ENCODE data around the gene COL17A1.

Gene COL17A1

DNA sequence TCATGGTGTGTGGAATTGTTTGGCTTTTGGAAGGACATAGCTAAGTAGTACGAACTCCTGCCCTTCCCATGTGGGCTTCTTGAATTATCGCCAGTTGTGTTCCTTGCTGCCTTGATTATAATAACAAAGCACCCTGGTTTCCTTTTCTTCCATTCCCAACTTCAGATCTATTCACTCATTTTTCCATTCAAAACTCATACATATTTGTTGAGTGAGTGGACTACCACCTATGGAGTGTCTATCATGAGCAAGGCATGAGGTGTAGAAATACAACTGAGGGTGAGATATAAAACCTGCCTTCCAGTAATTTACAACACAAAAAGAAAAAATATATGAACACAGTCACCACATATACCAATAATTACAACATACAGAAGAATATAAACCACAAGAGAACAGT lies 4.9 kb upstream of the COL17A1 start:
- H3K4me3 ChIP-seq (ENCODE audit: low read depth in 1 of 2, low read length in 2 of 2), result no peak overlapping the region
- ATAC-seq (ENCODE audit: insufficient read depth, low read depth) (no peak), DNase-seq (no peak)
- H3K9me3 ChIP-seq (ENCODE audit: insufficient read depth, low read length, severe bottlenecking), result no peaks in the 10 kb centered on the region
- no peaks in the 10 kb centered on the region for H3K4me1 ChIP-seq (ENCODE audit: insufficient read depth, low read length)
- no peak overlapping the region for H3K9ac ChIP-seq (ENCODE audit: low read depth, low read length)
- no peaks in the 10 kb centered on the region for H4K20me1 ChIP-seq (ENCODE audit: insufficient read depth, low read length)
- TF ChIP-seq EZH2 (IDR thresholded peaks at IDR 0.05; ENCODE audit: borderline replicate concordance, low read depth, low read length, severe bottlenecking), result no peak
- TF ChIP-seq, protein P1, sequence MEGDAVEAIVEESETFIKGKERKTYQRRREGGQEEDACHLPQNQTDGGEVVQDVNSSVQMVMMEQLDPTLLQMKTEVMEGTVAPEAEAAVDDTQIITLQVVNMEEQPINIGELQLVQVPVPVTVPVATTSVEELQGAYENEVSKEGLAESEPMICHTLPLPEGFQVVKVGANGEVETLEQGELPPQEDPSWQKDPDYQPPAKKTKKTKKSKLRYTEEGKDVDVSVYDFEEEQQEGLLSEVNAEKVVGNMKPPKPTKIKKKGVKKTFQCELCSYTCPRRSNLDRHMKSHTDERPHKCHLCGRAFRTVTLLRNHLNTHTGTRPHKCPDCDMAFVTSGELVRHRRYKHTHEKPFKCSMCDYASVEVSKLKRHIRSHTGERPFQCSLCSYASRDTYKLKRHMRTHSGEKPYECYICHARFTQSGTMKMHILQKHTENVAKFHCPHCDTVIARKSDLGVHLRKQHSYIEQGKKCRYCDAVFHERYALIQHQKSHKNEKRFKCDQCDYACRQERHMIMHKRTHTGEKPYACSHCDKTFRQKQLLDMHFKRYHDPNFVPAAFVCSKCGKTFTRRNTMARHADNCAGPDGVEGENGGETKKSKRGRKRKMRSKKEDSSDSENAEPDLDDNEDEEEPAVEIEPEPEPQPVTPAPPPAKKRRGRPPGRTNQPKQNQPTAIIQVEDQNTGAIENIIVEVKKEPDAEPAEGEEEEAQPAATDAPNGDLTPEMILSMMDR (IDR thresholded peaks at IDR 0.05; ENCODE audit: borderline replicate concordance, extremely low read depth, low read length, poor library complexity, severe bottlenecking), result no peak
- peaks cover 24% of the 10 kb centered on the region for H3K27me3 ChIP-seq (ENCODE audit: insufficient read depth, low read length, poor library complexity)
- H3K4me2 ChIP-seq (ENCODE audit: insufficient read depth, low read length), result no peak overlapping the region
- no peaks in the 10 kb centered on the region for H3K79me2 ChIP-seq (ENCODE audit: insufficient read depth, low read length)
- H2AFZ ChIP-seq (ENCODE audit: low read depth, low read length), result no peak overlapping the region
- no peaks in the 10 kb centered on the region for H3K36me3 ChIP-seq (ENCODE audit: insufficient read depth, low read length)
- H3K27ac ChIP-seq (ENCODE audit: low read length), result no peak overlapping the region

DNA sequence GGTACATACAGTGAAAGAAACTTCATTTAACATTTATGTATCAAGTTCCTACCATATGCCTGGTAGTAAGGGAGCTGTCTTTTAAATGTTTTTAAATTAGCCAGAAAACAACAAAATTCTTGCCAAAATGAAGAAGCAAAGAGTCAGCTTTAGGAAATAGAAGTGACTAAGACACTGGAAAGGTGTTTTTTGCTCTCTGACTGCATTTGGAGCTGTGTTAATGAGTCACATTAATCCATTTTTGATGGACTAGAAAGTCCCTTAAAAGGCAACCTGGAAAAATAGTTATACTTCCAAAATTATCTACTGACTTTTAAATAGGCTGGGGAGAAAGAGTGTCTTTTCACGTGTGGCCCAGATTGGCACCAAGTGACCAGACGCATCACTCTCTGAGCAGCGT lies 3.9 kb upstream of the COL17A1 start:
- Histone ChIP-seq H2AFZ (ENCODE audit: low read depth, low read length) (no peak overlapping the region), H3K4me3 (ENCODE audit: low read depth in 1 of 2, low read length in 2 of 2) (no peak overlapping the region), H3K4me2 (ENCODE audit: insufficient read depth, low read length) (no peak overlapping the region), H3K27me3 (ENCODE audit: insufficient read depth, low read length, poor library complexity) (peaks cover 28% of the 10 kb centered on the region), H3K27ac (ENCODE audit: low read length) (no peak overlapping the region), H3K79me2 (ENCODE audit: insufficient read depth, low read length) (no peaks in the 10 kb centered on the region), H4K20me1 (ENCODE audit: insufficient read depth, low read length) (no peaks in the 10 kb centered on the region), H3K36me3 (ENCODE audit: insufficient read depth, low read length) (no peaks in the 10 kb centered on the region), H3K9me3 (ENCODE audit: insufficient read depth, low read length, severe bottlenecking) (no peaks in the 10 kb centered on the region), H3K4me1 (ENCODE audit: insufficient read depth, low read length) (no peaks in the 10 kb centered on the region), H3K9ac (ENCODE audit: low read depth, low read length) (no peak overlapping the region)
- no peak for ATAC-seq (ENCODE audit: insufficient read depth, low read depth)
- no peak for TF ChIP-seq EZH2 (IDR thresholded peaks at IDR 0.05; ENCODE audit: borderline replicate concordance, low read depth, low read length, severe bottlenecking)
- TF ChIP-seq, protein P1 (IDR thresholded peaks at IDR 0.05; ENCODE audit: borderline replicate concordance, extremely low read depth, low read length, poor library complexity, severe bottlenecking), result no peak
- no peak for DNase-seq

- no peaks in the 10 kb centered on the region for H3K79me2 ChIP-seq (ENCODE audit: insufficient read depth, low read length)
- no peak overlapping the region for H3K4me3 ChIP-seq (ENCODE audit: low read depth in 1 of 2, low read length in 2 of 2)
- H3K27me3 ChIP-seq (ENCODE audit: insufficient read depth, low read length, poor library complexity), result peaks cover 32% of the 10 kb centered on the region
- no peak overlapping the region for H3K27ac ChIP-seq (ENCODE audit: low read length)
- no peak overlapping the region for H3K4me2 ChIP-seq (ENCODE audit: insufficient read depth, low read length)
- ATAC-seq (ENCODE audit: insufficient read depth, low read depth) (no peak), DNase-seq (no peak)
- H3K4me1 ChIP-seq (ENCODE audit: insufficient read depth, low read length), result no peaks in the 10 kb centered on the region
- no peaks in the 10 kb centered on the region for H4K20me1 ChIP-seq (ENCODE audit: insufficient read depth, low read length)
- no peaks in the 10 kb centered on the region for H3K9me3 ChIP-seq (ENCODE audit: insufficient read depth, low read length, severe bottlenecking)
- H3K9ac ChIP-seq (ENCODE audit: low read depth, low read length), result no peak overlapping the region
- no peaks in the 10 kb centered on the region for H3K36me3 ChIP-seq (ENCODE audit: insufficient read depth, low read length)
- H2AFZ ChIP-seq (ENCODE audit: low read depth, low read length), result no peak overlapping the region
- TF ChIP-seq EZH2 (IDR thresholded peaks at IDR 0.05; ENCODE audit: borderline replicate concordance, low read depth, low read length, severe bottlenecking), result no peak
- TF ChIP-seq, protein P1 (IDR thresholded peaks at IDR 0.05; ENCODE audit: borderline replicate concordance, extremely low read depth, low read length, poor library complexity, severe bottlenecking), result no peak
Measured at GRCh38 chr10:104088239-104088638, 2.6 kb upstream of the COL17A1 start.

Data from DND-41 (cell line).